Thyroid gland (tissue), 4 donors: ENCODE data around the gene GMCL2.

Experiments used
- CTCF ChIP-seq, 6 experiments: fragments of 200-600 bp in 3 of 6; fragments of 450-650 bp in 3 of 6; sonication (generic) in 3 of 6; IDR thresholded peaks; one replicate each; pipeline ENCODE4 v1.5.1; 2016 to 2019; ENCODE audit warnings: antibody characterized with exemption in 6 of 6, mild to moderate bottlenecking in 2 of 6, inconsistent platforms in 1 of 6, moderate library complexity in 1 of 6
- POLR2A ChIP-seq, 2 donors: fragments of 450-650 bp; IDR thresholded peaks; one replicate each; pipeline ENCODE4 v1.6.1; 2017; ENCODE audit warnings: antibody characterized with exemption in 2 of 2, mild to moderate bottlenecking in 2 of 2, moderate library complexity in 1 of 2

GRCh38 chr5:178212241-178213002, 25.3 kb upstream of the GMCL2 start:
- no peak for TF ChIP-seq POLR2A (IDR thresholded peaks at IDR 0.05)
- no peak for TF ChIP-seq CTCF (IDR thresholded peaks at IDR 0.05)
